ENCODE results near the gene LGSN.

- TF ChIP-seq EZH2 (IDR thresholded peaks at IDR 0.05; ENCODE audit: insufficient read depth, low read length), result no peak
- TF ChIP-seq, protein P1, sequence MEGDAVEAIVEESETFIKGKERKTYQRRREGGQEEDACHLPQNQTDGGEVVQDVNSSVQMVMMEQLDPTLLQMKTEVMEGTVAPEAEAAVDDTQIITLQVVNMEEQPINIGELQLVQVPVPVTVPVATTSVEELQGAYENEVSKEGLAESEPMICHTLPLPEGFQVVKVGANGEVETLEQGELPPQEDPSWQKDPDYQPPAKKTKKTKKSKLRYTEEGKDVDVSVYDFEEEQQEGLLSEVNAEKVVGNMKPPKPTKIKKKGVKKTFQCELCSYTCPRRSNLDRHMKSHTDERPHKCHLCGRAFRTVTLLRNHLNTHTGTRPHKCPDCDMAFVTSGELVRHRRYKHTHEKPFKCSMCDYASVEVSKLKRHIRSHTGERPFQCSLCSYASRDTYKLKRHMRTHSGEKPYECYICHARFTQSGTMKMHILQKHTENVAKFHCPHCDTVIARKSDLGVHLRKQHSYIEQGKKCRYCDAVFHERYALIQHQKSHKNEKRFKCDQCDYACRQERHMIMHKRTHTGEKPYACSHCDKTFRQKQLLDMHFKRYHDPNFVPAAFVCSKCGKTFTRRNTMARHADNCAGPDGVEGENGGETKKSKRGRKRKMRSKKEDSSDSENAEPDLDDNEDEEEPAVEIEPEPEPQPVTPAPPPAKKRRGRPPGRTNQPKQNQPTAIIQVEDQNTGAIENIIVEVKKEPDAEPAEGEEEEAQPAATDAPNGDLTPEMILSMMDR (IDR thresholded peaks at IDR 0.05; ENCODE audit: insufficient read depth, low read depth, low read length), result no peak
Observed at GRCh38 chr6:63267828-63268227, 52.0 kb downstream of the LGSN start.

Measured in astrocyte (in vitro differentiated cells and primary cell).